MM.1S (cell line): ENCODE measurements around the gene HIPK2.
"Not testable (repeated sequence)": the region's sequence is repeated elsewhere in the genome, so short reads cannot be mapped to it uniquely, and the experiment has no call there.

ENCODE experiments used
- CTCF ChIP-seq: fragments of 300-600 bp; sonication (generic); IDR thresholded peaks from 2 replicates; pipeline ENCODE4 v1.5.1; 2016; ENCODE audit warnings: antibody characterized with exemption, low read length, mixed read lengths
- EZH2 ChIP-seq: fragments of 300-600 bp; sonication (generic); optimal IDR thresholded peaks from 2 replicates; pipeline ENCODE3; 2017; ENCODE audit warnings: low read depth, mild to moderate bottlenecking, antibody characterized with exemption, low read length, mixed read lengths
- EZH2phosphoT487 ChIP-seq: fragments of 300-600 bp; sonication (generic); IDR thresholded peaks from 2 replicates; pipeline ENCODE4 v1.6.1; 2018; ENCODE audit warnings: antibody characterized with exemption, low read length

- TF ChIP-seq CTCF, EZH2, EZH2phosphoT487: not testable (repeated sequence)
Measured at GRCh38 chr7:139553991-139554700, 223.7 kb downstream of the HIPK2 start.
